ENCODE data around the gene SLIT3.
"Not testable (repeated sequence)": the region's sequence is repeated elsewhere in the genome, so short reads cannot be mapped to it uniquely, and the experiment has no call there.

Gene SLIT3

DNA sequence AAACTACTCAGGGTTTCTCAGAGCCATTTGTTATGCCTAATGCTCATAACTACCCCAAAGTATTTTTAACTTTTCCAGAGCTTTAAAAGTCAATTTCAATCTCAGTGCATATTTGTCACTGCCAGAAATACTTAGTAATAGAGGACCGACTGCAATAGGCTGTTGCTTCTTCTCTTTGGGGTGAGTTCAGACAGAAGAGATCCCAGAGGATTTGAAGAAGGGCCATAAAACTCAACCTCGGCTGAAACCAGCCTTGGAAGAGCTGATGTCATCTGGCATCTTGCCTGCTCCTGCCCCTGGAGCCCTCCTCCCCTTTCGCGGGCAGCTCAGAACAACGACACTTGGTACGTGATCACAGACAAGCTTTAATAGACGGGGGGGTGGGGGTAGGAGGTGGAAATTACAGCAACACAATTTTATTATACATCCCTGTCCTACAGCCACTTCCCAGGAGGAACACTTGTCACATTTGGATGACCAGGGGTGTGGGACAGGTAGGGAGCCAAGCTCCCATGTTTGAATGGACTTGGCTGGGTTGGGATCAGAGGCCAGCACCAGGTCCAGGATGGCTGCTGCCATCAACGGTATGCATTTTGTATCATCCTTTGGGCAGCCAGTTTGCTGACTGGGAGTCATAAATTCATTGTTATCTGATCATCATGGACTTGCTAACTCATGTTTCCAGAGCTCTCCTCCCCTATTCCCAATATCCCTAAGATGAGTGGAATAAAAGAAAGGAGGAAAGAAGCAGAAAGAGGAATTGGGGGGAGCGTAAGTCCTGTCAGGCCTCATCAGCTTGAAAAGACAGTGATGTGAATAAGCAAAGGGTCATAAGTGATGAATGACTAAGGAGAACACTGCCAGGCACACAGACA is 535.2 kb downstream of the SLIT3 start:
- DNase-seq (ENCODE audit: low spot score): no peak

DNA sequence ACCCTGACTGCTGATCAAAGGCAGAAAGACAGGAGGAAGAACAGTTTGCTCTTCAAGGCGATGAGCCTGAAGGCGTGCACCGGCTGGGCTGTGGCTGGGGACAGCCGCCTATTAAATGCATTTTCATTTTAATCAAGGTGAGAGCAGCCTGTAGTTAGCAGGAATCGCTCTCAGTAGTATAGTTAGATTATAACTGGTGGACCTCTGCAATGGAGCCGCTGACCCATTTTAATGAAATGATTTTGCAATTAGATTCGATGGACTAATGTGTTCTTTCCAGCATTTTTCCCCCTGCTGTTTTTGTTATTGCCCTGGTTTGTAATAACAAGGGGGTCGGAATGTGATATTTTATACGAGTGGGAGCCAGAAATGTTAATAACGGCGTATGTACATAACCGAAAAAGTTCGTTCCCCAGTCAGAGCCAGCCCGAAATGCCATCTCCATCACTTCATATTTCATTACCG is 535.8 kb downstream of the SLIT3 start:
- no peak for DNase-seq (ENCODE audit: low spot score)

DNA sequence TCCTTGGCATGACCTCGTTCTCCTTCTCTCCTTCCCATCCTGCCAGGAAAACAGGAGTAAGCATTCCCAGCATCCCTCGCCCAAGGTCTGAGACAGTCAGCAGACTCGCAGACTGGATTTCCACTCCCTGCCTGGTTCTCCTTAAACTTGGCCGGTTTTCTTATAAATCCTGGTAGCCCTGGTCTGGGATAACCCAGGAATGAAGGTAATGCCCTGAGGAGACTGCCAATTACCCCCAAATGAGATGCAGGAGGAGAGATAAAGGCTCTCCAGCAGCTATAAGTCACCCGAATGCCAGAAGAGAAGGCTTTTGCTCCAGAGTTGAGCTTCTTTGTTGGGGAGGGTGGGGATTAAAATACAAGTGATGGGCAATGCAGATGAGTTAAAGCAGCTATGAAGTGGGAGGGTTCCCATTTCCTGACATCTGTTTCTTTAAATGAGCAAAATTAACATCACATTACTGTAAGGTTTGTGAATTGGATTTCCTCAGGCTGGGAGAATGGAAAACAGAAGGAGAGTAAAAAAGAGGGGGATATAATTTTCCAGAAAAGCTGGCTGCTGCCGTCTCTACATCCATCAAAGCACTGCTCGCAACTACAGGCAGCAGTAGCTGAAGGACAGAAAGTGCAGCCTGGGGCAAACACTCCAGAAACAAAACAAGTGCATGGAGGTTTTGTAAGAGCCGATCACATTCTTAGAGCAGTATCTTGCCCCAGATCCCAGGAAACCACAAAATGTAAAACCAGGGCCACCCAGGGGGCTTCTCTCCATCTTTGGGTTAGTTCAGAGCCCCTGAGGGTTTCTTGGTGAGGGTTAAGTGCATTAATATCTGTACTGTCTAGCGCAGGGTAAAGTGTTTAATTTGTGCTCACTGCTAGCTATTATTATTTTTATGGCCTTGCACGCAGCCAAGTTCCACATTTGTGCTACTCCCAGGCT is 544.2 kb downstream of the SLIT3 start:
- no peak for DNase-seq (ENCODE audit: low spot score)

DNA sequence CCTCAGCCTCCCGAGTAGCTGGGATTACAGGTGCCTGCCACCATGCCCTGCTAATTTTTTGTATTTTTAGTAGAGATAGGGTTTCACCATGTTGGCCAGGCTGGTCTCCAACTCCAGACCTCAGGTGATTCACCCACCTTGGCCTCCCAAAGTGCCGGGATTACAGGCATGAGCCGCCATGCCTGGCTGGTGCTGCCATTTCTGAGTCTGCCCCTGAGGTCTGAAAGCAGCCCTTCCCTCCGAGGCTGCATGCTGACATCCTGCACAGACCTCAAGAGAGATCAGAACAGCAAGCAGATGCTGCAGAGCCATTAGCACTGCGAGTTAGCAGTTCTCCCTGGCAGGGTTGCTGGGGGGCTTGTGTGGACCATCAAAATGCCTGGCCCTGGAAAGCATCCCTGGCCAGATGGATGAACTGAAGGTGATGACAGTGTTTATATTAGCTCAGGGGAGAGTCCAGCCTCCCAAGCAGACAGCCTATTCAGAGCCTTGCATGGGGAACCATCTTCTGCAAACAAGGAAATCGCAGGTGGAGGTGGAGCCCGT is 545.3 kb downstream of the SLIT3 start:
- no peak for DNase-seq (ENCODE audit: low spot score)

DNA sequence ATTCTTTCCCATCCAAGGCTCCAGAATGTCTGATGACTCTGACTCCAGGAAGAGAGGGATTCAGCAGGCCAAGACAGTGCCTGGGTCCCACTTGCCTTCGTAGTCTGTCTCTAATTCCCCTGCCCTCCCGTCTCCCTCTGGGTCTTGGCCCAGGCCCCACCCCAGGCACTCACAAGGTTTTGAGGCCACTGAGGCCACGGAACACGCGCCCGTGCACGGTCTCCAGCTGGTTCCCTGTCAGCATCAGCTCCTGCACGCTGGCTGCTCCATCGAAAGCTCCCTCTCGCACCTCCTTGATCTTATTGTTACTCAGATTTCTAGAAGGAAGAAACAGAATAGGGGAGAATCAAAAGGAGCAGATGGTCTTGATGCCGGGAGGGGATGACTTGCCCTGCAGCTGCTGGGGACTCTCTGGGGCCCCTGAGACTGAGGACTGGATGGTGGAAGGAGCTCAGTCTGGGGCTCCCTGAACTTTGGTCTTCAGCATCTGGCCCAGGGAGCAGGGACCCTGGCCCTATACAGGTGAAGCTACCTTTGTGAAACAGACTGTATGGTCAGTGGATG is 547.2 kb downstream of the SLIT3 start:
- no peak for DNase-seq (ENCODE audit: low spot score)

DNA sequence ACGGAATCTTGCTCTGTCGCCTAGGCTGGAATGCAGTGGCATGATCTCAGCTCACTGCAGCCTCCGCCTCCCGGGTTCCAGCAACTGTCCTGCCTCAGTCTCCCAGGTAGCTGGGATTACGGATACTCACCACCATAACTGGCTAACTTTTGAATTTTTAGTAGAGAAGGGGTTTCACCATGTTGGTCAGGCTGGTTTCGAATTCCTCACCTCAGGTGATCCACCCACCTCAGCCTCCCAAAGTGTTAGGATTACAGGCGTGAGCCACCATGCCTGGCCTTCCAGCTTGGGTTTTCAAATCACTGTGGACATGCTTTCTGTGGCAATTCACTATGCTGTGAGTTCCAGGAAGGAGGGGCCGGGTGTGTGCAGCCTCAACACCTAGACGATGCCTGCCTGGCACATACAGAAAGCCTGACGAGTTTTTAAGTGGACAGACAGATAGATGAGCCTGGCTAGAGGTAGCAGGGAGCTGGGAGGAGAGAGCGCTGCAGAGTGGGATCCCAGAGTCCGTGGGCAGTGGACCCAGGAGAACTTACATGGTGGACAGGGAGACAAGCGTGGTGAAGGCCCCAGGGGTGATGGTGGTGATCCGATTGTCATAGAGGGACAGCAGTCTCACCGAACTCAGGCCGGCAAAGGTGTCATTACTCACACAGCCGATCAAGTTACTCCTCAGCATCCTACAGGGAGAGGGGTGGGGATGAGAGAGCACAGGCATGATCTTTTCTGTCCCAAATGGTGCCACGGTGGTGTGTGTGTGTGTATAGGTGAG is 548.3 kb downstream of the SLIT3 start:
- no peak for DNase-seq (ENCODE audit: low spot score)

DNA sequence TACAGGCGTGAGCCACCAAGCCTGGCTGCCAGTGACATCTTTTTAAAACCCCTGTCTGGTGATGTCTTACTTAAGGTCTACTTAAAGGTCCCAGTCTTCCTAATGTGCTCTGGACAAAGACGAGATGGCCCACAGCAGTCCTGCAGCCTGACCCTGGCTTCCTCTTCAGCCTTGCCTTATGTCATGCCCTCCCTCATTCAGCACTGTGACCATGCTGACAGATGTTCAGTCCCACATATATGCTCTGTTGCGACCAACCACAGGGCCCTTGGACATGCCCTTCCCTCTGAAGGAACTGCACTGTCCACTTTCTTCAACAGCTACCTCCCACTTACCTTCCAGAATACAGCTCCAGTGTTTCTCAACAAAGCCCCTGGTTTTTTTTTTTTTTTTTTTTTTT is 548.9 kb downstream of the SLIT3 start:
- no peak for DNase-seq (ENCODE audit: low spot score)

DNA sequence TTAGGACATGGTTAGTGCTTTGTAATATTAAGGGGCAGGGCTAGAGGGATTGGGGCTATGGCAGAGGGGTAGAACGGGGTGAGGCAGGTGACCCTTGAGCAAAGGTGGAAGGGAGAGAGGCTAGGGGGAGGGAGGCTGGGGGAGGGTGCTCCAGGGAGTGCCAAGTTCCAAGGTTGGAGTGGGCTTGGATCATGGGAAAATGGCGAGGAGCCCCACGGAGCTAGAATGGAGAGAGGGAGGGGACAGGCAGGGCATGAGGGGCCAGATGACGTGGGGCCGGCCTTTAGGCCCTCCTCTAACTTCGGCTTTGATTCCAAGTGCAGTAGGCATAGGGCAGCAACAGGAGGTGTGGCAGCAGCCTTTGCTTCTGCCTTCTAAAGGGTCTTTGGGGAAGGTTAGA is 550.0 kb downstream of the SLIT3 start:
- no peak for DNase-seq (ENCODE audit: low spot score)

DNA sequence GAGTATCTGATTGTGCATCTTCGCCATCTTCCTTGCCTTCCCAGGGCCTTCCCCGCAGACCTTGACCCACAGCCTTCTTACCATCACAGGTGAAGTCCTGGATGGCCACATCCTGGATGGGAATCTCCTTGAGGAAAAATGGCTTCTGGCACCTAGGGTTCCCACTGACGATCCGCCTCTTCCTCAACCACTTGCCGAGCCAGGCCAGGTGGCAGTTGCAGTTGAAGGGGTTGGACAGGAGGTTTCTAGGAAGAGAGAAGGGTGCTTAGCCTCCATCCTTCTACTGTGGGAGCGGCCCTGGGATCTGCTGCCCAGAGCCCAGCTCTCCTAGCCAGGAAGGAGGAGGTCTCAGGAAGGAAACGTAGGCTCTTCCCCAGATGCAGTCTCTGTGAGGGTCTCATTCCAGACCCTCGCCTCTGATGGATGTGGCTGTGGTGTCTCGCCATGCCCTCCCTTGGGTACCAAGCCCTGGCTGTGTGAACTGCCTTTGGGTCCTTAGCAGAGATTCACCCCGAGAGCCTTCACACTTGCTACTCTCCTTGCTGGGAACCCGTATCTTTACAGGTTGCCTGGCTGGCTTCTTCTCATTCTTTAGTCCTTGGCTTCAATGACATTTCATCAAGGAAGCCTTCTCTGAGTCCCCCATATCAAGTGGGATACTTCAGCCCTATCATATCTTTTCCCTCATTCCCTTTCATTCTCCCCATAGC is 551.4 kb downstream of the SLIT3 start:
- DNase-seq (ENCODE audit: low spot score): no peak

DNA sequence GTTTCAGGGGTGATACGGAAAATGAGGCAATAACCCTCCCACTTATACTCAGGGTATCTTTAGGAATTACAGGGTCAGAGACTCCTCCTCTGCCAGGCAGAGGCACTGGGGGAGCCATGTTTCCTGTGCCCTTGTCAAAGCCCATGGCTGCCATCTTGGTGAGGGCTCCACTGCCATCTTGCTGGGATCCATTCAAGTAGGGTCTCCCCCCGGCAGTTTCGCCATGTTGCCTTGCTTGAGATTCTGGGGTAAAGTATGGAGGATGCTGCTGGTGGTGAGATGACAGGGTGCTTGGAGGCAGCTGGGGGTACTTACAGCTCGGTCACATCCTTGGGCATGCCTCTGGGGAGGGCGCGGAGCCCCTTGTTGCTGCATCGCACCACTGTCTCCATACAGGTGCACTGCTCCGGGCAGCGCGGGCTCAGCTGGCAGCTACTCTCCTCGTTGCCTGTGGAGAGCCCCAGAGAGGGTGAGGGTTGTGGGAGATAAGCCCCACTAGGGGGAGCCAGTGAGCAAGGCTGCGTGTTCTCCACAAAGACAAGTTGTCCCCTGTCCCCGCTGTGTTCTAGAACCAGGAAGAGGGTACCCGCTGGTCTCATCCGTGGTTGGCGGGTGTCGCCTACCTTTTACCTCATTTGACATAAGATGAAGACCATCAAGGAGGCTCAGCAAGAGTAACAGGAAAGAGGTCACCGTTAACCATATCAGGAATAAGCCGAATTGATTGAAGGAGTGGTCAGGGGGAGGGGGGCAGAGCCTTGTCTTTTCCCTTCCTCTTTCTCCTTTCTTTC is 552.8 kb downstream of the SLIT3 start:
- DNase-seq (ENCODE audit: low spot score): no peak

DNA sequence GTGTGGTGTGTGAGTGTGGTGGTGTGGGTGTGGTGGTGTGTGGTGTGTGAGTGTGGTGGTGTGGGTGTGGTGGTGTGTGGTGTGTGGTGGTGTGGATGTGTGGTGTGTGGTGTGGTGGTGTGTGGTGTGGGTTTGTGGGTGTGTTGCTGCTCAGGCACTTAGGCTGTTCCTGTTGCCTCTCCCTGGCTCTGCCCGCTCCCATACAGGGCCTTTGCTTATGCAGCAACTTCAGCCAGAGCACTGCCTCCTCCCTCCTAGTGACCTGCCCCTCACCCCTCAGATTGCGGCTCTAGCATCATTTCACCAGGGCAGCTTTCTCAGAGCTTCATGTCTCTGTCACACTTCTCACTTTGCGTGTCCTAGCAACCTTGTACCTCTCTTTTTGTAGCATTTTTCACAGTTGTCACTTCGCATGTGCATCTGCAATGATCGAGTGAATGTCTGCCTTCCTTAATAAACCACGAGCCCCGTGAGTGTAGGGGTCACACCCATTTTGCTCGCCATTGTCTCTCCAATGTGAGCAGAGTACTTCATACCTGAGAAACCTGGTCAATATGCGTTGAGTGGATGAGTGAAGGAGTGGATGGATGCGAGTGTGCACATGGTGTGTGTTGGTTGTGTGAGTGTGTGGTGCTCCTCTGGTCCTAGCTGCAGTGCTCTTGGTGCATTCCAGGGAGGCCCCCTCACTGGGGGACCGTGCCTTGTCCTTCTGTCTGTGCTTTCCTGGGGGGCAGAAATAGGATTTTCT is 553.9 kb downstream of the SLIT3 start:
- DNase-seq (ENCODE audit: low spot score): no peak

DNA sequence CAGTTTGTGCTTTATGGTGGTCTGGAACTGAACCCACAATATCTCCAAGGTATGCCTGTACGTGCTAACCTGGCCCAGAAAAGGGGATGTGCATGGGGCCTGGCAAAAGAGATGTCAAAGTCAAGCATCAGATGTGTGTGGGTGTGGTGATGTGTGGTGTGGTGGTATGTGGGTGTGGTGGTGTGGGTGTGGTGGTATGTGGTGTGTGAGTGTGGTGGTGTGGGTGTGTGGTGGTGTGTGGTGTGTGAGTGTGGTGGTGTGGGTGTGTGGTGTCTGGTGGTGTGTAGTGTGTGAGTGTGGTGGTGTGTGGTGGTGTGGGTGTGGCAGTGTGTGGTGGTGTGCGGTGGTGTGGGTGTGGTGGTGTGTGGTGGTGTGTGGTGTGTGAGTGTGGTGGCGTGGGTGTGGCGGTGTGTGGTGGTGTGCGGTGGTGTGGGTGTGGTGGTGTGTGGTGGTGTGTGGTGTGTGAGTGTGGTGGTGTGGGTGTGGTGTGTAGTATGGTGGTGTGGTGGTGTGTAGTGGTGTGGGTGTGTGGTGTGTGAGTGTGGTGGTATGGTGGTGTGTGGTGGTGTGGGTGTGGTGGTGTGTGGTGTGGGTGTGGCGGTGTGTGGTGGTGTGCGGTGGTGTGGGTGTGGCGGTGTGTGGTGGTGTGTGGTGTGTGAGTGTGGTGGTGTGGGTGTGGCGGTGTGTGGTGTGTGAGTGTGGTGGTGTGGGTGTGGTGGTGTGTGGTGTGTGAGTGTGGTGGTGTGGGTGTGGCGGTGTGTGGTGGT is 554.6 kb downstream of the SLIT3 start:
- not testable (repeated sequence) for DNase-seq (ENCODE audit: low spot score)

DNA sequence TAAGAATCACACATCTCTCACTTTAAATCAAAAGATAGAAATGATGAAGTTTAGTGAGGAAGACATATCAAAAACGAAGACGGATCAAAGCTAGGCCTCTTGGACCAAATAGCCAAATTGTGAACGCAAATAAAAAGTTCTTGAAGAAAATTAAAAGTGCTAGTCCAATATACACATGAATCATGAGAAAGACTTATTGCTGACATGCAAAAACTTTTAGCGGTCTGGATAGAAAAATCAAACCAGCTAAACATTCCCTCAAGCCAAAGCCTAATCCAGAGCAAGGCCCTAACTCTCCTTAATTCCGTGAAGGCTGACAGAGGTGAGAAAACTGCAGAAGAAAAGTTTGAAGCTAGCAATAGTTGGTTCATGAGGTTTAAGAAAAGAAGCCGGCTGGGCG is 557.3 kb downstream of the SLIT3 start:
- no peak for DNase-seq (ENCODE audit: low spot score)

DNA sequence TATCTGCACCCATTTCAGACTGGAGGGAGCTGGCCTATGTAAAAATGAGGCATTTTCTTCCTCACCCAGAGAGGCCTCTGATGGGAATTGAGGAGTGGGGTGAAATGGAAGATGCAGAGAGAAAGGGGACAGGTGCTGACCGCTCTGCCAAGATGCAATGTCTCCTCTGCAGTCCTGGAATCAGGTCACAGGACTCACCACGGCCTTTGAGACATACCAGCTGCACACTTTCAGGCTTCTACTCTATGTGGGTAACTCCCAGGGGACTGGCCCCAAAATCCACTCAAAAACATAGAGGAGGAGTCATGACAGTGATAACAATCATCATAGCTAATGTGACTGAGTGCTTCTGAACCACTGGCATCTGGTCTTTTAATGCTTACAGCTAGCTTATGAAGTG is 558.6 kb downstream of the SLIT3 start:
- DNase-seq (ENCODE audit: low spot score): not testable (repeated sequence)

DNA sequence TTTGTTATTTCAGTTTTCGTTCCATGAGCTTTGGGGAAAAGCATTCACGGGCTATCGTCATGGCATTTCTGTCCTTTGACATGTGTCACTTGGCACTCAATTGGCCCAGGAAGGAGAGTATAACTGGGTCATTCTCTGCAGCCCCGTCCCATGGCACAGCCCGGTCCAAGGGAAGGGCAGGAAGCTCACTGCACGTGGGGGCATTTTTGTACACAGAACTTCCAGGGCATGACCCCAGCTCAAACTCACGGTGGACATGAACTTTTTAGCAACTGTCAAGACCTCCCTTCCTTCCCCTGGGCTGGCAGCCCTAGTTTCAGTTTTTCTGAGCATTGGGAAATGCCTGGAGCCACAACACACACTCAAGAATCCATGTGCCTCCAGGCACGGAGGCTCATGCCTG is 560.1 kb downstream of the SLIT3 start:
- DNase-seq (ENCODE audit: low spot score): no peak

DNA sequence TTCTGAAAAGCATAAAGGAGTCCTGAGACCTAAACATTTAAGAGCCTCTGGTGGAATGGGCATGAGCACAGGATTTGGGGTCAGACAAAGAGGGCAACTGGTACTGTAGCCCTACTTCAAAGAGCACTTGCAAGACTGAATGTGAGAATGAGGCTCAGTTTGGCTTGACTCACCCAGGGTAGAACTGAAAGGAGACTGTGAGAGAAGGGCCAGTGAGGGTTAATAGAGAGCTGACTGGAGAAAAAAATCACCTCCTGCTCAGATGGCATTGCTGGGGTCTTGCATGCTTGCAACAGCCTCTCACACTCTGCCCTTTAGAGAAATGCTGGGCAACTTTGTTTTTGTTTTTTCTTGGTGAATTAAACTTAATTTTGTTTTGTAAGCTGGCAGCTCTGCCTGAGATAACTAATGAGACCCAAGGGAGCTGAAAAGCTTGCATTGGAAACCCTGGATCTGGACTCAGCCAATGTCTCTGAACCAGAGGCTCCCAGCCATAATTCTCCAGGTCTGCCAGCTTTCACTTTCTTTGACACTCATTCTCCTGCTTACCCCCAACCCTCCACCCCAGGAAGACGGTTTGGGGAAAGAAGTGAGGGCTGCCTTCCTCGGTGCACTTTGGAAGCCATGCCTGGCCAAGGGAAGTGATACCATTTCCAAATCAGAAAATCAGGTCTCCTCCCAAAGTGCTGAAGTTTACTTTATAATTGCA is 560.7 kb downstream of the SLIT3 start:
- DNase-seq (ENCODE audit: low spot score): no peak

DNA sequence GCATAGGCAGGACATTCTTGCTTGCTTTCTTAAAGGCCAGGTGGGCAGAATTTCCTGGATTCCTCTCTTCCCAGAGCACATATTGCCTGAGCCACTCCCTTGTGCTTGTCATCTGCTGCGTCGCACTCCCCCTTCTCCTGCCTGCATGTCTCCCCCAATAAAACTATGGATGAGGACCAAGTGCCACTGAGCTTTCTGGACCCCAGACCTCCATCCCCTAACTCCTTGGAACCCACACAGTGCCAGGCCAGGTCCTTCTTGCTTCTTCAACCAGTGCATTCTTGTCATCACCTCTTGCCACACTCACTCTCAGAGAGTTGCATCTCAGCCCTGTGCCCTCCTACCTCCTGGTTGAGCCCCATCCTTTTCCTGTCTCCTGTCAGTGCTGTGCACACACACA is 563.9 kb downstream of the SLIT3 start:
- DNase-seq (ENCODE audit: low spot score): no peak

DNA sequence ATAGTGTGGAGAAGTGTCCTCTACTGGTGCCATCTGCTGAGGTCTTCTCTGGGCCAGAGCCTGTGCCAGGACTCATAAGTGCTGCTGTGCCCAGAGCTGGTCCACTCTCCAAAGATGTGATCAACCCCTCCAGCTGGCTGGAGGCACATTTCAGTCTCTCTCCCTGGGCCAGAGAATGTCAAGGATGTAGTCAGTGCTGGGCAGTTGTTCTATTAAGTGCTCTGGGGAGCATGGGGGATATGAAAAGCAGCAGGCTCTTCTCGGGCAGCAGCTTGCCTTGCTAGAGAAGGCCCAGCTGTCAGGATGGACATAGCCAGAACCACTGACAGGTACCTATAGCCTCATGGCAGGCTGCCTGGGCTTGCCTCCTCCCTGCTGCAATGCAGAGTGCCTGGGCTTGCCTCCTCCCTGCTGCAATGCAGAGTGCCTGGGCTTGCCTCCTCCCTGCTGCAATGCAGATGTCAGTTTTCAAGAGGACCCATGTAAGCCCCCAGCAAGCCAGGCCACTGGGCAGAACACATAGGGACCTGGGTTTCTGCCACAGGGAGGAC is 564.6 kb downstream of the SLIT3 start:
- DNase-seq (ENCODE audit: low spot score): no peak
